GM18520 (cell line): Measurements from ENCODE around the gene RASL11B.

ENCODE experiments used
- ATAC-seq: cut with Tn5 transposase; IDR thresholded peaks from one replicate; pipeline ENCODE4 v1.9.1; 2021; ENCODE audit not compliant: unreplicated experiment

RASL11B gene

DNA sequence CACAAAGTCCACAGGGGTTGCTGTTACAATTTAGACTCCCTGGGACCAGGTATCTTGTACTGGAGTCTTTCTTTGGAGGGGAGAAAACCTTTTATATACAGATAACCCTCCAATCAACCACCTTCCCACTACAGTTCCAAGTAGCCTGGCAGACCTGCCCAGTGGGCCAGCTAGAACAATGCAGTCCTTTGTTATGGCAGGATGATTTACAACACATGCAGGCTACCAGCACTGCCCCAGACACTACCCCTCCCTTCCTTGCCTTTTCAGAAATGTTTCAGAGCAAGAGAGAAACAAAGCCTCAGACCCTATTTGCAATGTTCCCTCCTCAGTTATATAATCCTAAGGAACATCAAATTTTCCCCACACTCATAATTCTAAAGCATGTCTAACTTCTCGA lies 11.1 kb downstream of the RASL11B start:
- ATAC-seq: no peak

GRCh38 chr4:52873861-52874343 lies 11.8 kb downstream of the RASL11B start:
- no peak for ATAC-seq

GRCh38 chr4:52874948-52875347 lies 12.8 kb downstream of the RASL11B start:
- no peak for ATAC-seq

DNA sequence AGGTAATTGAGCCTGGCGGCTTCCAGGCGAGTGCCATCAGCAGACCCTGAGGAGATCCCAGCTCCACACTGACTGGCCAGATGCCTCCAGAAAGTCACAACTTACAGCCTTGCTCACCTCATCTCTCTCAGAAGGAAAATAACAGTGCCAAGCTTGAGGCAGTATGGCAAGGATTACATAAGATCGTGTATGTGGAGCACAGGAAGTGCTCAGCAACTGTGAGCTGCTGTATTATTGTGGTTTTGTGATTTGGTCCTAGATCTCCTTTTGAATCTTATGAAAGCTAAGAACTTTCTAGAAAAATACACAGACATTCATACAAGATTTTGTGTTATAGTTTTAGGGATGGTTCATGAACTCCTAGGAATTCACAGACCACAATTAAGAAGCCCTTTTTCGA lies 14.0 kb downstream of the RASL11B start:
- ATAC-seq: no peak

GRCh38 chr4:52877036-52877435 lies 14.9 kb downstream of the RASL11B start:
- ATAC-seq: no peak

DNA sequence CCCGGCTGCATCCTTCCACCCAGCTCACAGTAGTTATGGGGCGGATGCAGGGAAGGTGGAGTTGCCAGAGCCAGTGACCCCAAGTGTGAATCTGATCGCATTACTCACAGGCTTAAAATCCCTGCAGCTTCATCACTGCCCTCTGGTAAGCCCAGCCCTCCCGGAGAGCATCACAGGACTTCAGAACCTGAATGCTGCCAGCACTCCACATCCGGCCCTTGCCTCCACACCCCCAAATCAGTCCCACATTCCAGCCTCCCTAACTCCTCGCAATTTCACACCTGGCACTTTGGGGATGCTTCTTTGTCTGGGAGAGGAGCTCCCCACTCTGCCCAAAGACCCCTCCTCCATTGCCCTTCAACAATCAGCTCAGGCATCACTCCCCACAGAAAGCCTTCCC lies 15.6 kb downstream of the RASL11B start:
- ATAC-seq: no peak

- no peak for ATAC-seq
These were observed 17.4 kb downstream of the RASL11B start for GRCh38 chr4:52879471-52879870.

- ATAC-seq: no peak
These were observed 18.9 kb downstream of the RASL11B start for GRCh38 chr4:52880994-52881393.

DNA sequence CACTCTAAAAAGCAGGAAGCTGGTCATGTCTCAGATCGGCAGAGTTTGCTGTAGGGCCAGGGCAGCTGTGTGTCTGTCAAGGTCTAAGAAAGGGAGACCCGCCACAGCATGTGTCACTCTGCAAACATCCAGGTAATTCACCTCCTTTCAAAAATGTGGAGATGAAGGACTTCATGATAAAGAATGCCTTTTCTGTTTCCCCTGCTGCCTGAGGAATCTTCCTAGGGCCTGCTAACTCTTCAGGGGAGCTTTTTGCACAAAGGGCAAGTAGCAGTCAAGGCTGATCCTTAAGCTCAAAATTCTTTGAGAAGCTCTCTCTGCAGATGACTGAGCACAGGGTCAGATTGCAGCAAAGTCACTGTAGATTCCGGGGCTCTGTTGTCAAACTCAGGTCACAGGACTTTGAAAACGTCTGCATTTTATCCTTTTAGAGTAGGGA lies 21.1 kb downstream of the RASL11B start:
- ATAC-seq: no peak

- ATAC-seq: no peak
These were observed 21.9 kb downstream of the RASL11B start for GRCh38 chr4:52883707-52884669.

DNA sequence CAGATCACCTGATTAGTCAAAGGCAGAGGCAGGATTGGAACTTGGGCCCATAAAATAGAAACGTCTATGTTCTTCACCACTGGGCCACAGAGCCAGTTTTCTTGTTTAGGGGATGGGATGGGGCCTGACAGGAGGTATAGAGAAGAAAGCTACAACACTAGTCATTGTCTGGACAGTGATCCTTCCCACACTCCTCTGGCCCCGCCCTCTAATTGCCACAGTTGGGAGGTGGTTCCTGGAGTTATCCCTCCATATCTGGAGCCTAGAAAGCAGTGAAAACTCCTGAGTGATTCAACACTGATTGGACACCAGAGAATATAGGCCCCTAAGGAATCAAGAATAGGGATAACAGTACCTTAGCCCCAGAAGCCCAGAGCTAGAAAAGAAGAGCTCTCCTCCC lies 22.9 kb downstream of the RASL11B start:
- ATAC-seq: no peak

GRCh38 chr4:52889354-52889753 lies 27.2 kb downstream of the RASL11B start:
- ATAC-seq: no peak

DNA sequence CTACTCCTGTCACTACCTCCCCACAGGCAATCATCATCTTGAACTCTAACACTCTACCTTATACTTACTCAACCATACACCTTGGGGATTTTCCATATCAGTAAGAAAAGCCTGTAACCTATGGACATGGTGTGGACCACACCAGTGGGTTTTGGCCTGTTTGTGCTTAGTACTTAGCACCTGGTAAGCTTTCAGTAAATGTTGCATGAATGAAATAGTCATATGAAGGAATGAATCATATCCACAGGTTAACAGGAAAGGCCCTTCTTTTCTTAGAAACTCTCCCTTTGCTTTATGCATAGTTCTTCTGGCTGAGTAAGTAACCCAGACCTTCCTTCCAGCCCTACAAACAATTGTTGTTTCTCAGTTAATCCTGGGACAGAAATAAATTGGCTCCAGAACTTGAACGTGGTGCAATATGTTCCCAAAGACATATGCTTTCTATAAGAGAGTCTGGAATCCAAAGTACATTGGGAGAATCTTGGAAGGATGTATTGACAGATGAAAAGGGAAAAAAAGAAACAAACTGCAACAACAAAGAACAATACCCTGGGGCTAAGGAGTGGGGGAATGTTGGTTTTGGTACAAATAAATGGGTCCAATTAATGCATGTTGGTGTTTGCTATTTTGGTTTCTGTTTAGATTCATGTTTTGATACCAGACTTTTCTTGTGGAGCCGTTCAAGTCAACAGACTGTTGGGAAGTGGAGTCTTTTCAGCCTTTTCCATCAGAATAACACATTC lies 27.8 kb downstream of the RASL11B start:
- ATAC-seq: no peak

GRCh38 chr4:52890521-52890791 lies 28.3 kb downstream of the RASL11B start:
- ATAC-seq: no peak

DNA sequence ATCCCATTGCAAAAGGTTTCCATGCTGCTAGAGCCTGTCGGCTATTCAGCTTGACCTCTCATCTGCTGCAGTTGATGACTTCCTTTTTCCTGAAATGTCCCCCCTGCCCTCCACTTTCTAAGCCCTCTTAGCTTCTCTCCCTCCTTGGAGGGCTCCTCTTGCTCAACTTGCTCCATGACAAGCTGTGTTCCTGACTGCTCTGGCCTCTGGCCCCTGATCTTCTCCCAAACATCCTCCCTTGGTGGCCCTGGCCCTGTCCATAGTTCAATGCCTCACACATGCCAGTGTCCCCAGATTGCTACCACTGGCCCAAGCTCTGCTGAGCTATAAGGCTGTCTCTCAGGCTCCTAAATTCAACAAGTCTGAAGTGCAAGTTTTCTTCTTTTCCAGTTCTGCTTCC lies 29.6 kb downstream of the RASL11B start:
- no peak for ATAC-seq

- ATAC-seq: no peak
These were observed 30.8 kb downstream of the RASL11B start for GRCh38 chr4:52892880-52893279.

DNA sequence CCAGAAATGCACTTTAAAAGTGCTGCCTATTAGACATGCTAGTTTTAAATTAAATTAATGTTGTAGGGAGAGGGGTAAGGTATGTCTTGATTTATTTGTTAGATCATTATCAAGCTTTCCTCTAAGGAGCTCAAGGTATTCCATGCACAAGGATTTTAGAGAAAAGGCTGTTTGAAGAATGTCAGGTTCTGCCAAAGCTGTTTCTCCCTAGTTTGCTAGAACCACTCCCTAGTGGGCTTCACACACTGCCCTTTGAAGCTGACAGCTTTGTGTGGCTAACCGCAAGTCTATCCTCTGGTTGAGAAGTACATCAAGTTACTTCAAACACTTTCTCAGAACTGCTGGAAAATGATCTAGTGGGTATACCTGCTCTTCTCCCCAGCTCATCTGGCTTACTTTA lies 32.3 kb downstream of the RASL11B start:
- ATAC-seq: no peak

DNA sequence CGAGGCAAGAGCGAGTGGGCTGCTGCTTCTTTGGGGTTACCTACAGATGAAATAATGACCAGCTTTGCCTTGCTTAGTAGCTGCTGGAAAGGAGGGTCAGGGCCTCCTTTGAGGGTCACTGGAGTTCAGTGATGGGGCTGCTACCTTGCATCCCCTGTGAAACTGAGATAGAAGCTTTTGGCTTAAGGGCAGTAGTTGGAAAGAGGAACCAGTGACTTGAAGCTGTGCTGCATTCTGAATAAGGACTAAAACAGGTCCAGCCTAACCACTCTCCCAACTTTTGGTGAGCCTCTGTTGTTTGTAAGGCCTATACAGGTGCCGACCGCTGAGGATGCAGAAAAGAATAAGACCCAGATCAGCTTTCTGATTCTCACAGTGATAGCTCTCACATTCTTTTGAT lies 41.2 kb downstream of the RASL11B start:
- ATAC-seq: no peak

GRCh38 chr4:52904421-52904820 lies 42.3 kb downstream of the RASL11B start:
- no peak for ATAC-seq

- ATAC-seq: no peak
These were observed 45.4 kb downstream of the RASL11B start for GRCh38 chr4:52907510-52907909.

DNA sequence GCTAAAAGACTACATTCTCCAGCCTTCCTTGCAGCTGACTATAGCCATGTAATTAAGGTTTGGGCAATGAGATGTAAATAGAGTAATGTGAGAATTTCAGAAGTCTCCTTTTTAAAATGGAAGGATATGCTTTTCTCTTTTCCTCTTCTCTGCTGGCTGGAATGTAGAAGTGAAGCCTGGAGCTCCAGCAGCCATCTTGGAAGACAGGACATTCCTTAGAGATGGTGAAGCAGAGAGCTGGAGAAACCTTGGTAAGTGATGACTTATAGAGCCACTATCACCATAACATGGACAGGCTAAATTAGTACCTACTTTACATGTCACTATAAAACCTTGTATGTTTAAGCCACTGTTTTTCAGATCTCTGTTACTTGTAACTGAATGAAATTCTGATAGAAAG lies 48.0 kb downstream of the RASL11B start:
- ATAC-seq: no peak

- ATAC-seq: no peak
These were observed 49.7 kb downstream of the RASL11B start for GRCh38 chr4:52911684-52912294.
